NCI-H187 (cell line): Measurements from ENCODE around the gene SPEF2.

ENCODE experiments used
- DNase-seq, 2 experiments: peaks; one replicate each; lab custom pipeline; 2025; lab: John Stamatoyannopoulos, UW

The SPEF2 gene

GRCh38 chr5:35617435-35618303 lies at the start of gene SPEF2:
TSS of gene SPEF2 (plus strand) at chr5:35617863. CDS start at chr5:35617998, 135 bp downstream.
- DNase-seq = no peak

GRCh38 chr5:35575578-35575977 lies 42.1 kb upstream of the SPEF2 start:
- DNase-seq = no peak

GRCh38 chr5:35587419-35587818 lies 30.2 kb upstream of the SPEF2 start:
- no peak for DNase-seq

- DNase-seq = no peak
These were observed 24.3 kb upstream of the SPEF2 start for GRCh38 chr5:35593338-35593737.

GRCh38 chr5:35598707-35599370 lies 18.8 kb upstream of the SPEF2 start:
- no peak for DNase-seq

- DNase-seq = no peak
These were observed 17.1 kb upstream of the SPEF2 start for GRCh38 chr5:35600591-35600990.

GRCh38 chr5:35608881-35609779 lies 8.5 kb upstream of the SPEF2 start:
- no peak for DNase-seq

GRCh38 chr5:35617060-35617434 lies 616 bp upstream of the SPEF2 start:
- DNase-seq = no peak

- no peak for DNase-seq
These were observed 607 bp downstream of the SPEF2 start for GRCh38 chr5:35618304-35618636.

- DNase-seq = no peak
These were observed 1.1 kb downstream of the SPEF2 start for GRCh38 chr5:35618781-35619180.

- no peak for DNase-seq
These were observed 5.3 kb downstream of the SPEF2 start for GRCh38 chr5:35622974-35623373.

- no peak for DNase-seq
These were observed 6.3 kb downstream of the SPEF2 start for GRCh38 chr5:35623991-35624390.

- no peak for DNase-seq
These were observed 8.4 kb downstream of the SPEF2 start for GRCh38 chr5:35626108-35626507.

- DNase-seq = no peak
These were observed 8.9 kb downstream of the SPEF2 start for GRCh38 chr5:35626553-35626952.

GRCh38 chr5:35634326-35634725 lies 16.7 kb downstream of the SPEF2 start:
- DNase-seq = no peak

- no peak for DNase-seq
These were observed 23.0 kb downstream of the SPEF2 start for GRCh38 chr5:35640623-35641022.

- DNase-seq = no peak
These were observed 26.9 kb downstream of the SPEF2 start for GRCh38 chr5:35644543-35644942.

- no peak for DNase-seq
These were observed 29.5 kb downstream of the SPEF2 start for GRCh38 chr5:35647128-35647527.

- DNase-seq = no peak
These were observed 30.0 kb downstream of the SPEF2 start for GRCh38 chr5:35647712-35648111.

- no peak for DNase-seq
These were observed 33.5 kb downstream of the SPEF2 start for GRCh38 chr5:35651002-35651756.

GRCh38 chr5:35656721-35657120 lies 39.1 kb downstream of the SPEF2 start:
- DNase-seq = no peak

GRCh38 chr5:35657877-35658276 lies 40.2 kb downstream of the SPEF2 start:
- DNase-seq = no peak
